Measurements from ENCODE around the gene ANKRD12. TPM values are rescaled to one million over a fixed set of nuclear protein-coding genes. Genes with fewer than 3 reads are reported as not detected.
A peak's percentile ranks its signal among the peaks of the same experiment; 100 is the strongest.

Gene ANKRD12
- total RNA-seq, 1 donor from 2014 or later: 11.4 TPM

- intact Hi-C loops (cut with DNase I): loop anchor here (1.0 to 10.0 kb wide), 10 partner anchors 21 to 629 kb away; partner anchors contain the start of genes MTCL1, NDUFV2, RALBP1 and VAPA
- Histone ChIP-seq H3K9me3 (peaks cover 0 to 3% of the 10 kb centered on the region in 2 donors), H3K27ac (peak overlapping the region; percentile 69 to 95), H3K27me3 (no peaks in the 10 kb centered on the region), H3K36me3 (peaks cover 3 to 11% of the 10 kb centered on the region in 2 donors), H3K4me1 (peaks cover 0 to 14% of the 10 kb centered on the region in 2 donors), H3K4me3 (peak overlapping the region; percentile 69 to 86)
- TF ChIP-seq CTCF (IDR thresholded peaks at IDR 0.05): no peak
- peak in 1 of 2 donors; percentile 68 for DNase-seq (ENCODE audit: low spot score in 2 of 2)
Observed at GRCh38 chr18:9333441-9334328, 197.1 kb downstream of the ANKRD12 start.

GRCh38 chr18:9334329-9334972 lies 197.9 kb downstream of the ANKRD12 start, which contains the start of gene TWSG1:
Gene TWSG1 (plus strand): TSS chr18:9334773. CDS start chr18:9337230, 2,457 bp downstream.
- Histone ChIP-seq H3K36me3 (peaks cover 3 to 17% of the 10 kb centered on the region in 2 donors), H3K9me3 (no peaks in the 10 kb centered on the region), H3K4me3 (peak within 1 kb of the TSS; percentile 69 to 86), H3K27ac (peak within 1 kb of the TSS; percentile 85 to 95), H3K27me3 (no peaks in the 10 kb centered on the region), H3K4me1 (peaks cover 0 to 14% of the 10 kb centered on the region in 2 donors)
- TF ChIP-seq CTCF (IDR thresholded peaks at IDR 0.05): peak; percentile 16 to 60 (median 59)
- DNase-seq (ENCODE audit: low spot score in 2 of 2): peak; percentile 70 to 96
- intact Hi-C loops (cut with DNase I): loop anchor here (1.0 to 10.0 kb wide), 10 partner anchors 20 to 630 kb away; partner anchors contain the start of genes MTCL1, NDUFV2, RALBP1 and VAPA

- Histone ChIP-seq H3K27me3 (no peaks in the 10 kb centered on the region), H3K9me3 (no peaks in the 10 kb centered on the region), H3K4me3 (peak overlapping the region; percentile 69 to 86), H3K27ac (peak overlapping the region; percentile 85 to 95), H3K36me3 (peaks cover 3 to 22% of the 10 kb centered on the region in 2 donors), H3K4me1 (peaks cover 0 to 14% of the 10 kb centered on the region in 2 donors)
- no peak for DNase-seq (ENCODE audit: low spot score in 2 of 2)
- intact Hi-C loops (cut with DNase I): loop anchor here (1.0 to 10.0 kb wide), 10 partner anchors 19 to 630 kb away; partner anchors contain the start of genes MTCL1, NDUFV2, RALBP1 and VAPA
- no peak for TF ChIP-seq CTCF (IDR thresholded peaks at IDR 0.05)
Observed at GRCh38 chr18:9334973-9335696, 198.6 kb downstream of the ANKRD12 start.

Other genes starting within 250 kb of the ANKRD12 start
- gene NDUFV2, start 34.1 kb upstream of the ANKRD12 start, total RNA-seq: 48.6 TPM
- gene TWSG1, start 198.0 kb downstream of the ANKRD12 start, total RNA-seq: 25.0 TPM

Measured in ascending aorta (tissue), 2 donors.